Measurements from ENCODE around the gene PHC2.
A peak's percentile ranks its signal among the peaks of the same experiment; 100 is the strongest.

- TF ChIP-seq E2F5 (CRISPR knock-in tag; conservative IDR thresholded peaks at IDR 0.05) (no peak), CTCF (CRISPR knock-in tag; IDR thresholded peaks at IDR 0.05) (no peak), IRF2 (CRISPR knock-in tag; IDR thresholded peaks at IDR 0.05) (0 out of 2 replicates have a peak, but pooled peaks have one; percentile 9), ELF3 (CRISPR knock-in tag; IDR thresholded peaks at IDR 0.05) (no peak), EP300 (IDR thresholded peaks at IDR 0.05; ENCODE audit: low read depth in 2 of 2, low read length in 2 of 2) (no peak), EP300 (CRISPR knock-in tag; IDR thresholded peaks at IDR 0.05; ENCODE audit: borderline replicate concordance) (no peak), NFIC (IDR thresholded peaks at IDR 0.05; ENCODE audit: low read length) (no peak), KLF13 (CRISPR knock-in tag; IDR thresholded peaks at IDR 0.05) (no peak), ATF4 (CRISPR knock-in tag; IDR thresholded peaks at IDR 0.05) (no peak)
- TF ChIP-seq, protein P1, sequence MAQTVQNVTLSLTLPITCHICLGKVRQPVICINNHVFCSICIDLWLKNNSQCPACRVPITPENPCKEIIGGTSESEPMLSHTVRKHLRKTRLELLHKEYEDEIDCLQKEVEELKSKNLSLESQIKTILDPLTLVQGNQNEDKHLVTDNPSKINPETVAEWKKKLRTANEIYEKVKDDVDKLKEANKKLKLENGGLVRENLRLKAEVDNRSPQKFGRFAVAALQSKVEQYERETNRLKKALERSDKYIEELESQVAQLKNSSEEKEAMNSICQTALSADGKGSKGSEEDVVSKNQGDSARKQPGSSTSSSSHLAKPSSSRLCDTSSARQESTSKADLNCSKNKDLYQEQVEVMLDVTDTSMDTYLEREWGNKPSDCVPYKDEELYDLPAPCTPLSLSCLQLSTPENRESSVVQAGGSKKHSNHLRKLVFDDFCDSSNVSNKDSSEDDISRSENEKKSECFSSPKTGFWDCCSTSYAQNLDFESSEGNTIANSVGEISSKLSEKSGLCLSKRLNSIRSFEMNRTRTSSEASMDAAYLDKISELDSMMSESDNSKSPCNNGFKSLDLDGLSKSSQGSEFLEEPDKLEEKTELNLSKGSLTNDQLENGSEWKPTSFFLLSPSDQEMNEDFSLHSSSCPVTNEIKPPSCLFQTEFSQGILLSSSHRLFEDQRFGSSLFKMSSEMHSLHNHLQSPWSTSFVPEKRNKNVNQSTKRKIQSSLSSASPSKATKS (CRISPR knock-in tag; IDR thresholded peaks at IDR 0.05) = no peak
- TF ChIP-seq, protein P2, sequence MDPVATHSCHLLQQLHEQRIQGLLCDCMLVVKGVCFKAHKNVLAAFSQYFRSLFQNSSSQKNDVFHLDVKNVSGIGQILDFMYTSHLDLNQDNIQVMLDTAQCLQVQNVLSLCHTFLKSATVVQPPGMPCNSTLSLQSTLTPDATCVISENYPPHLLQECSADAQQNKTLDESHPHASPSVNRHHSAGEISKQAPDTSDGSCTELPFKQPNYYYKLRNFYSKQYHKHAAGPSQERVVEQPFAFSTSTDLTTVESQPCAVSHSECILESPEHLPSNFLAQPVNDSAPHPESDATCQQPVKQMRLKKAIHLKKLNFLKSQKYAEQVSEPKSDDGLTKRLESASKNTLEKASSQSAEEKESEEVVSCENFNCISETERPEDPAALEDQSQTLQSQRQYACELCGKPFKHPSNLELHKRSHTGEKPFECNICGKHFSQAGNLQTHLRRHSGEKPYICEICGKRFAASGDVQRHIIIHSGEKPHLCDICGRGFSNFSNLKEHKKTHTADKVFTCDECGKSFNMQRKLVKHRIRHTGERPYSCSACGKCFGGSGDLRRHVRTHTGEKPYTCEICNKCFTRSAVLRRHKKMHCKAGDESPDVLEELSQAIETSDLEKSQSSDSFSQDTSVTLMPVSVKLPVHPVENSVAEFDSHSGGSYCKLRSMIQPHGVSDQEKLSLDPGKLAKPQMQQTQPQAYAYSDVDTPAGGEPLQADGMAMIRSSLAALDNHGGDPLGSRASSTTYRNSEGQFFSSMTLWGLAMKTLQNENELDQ (CRISPR knock-in tag; IDR thresholded peaks at IDR 0.05; ENCODE audit: borderline replicate concordance) = no peak
These were observed 92.3 kb downstream of the PHC2 start for GRCh38 chr1:33338440-33339211.

All from HepG2 (cell line).